ENCODE results near the gene TBCE. TPM values are rescaled to one million over a fixed set of nuclear protein-coding genes. Genes with fewer than 3 reads are reported as not detected.

TBCE gene
- total and polyA plus RNA-seq, 9 of the 15 experiments (the other 6 are each of a cell fraction or from before 2014, with no cell fraction given), result 52.6 to 92.1 (median 82.1) TPM

DNA sequence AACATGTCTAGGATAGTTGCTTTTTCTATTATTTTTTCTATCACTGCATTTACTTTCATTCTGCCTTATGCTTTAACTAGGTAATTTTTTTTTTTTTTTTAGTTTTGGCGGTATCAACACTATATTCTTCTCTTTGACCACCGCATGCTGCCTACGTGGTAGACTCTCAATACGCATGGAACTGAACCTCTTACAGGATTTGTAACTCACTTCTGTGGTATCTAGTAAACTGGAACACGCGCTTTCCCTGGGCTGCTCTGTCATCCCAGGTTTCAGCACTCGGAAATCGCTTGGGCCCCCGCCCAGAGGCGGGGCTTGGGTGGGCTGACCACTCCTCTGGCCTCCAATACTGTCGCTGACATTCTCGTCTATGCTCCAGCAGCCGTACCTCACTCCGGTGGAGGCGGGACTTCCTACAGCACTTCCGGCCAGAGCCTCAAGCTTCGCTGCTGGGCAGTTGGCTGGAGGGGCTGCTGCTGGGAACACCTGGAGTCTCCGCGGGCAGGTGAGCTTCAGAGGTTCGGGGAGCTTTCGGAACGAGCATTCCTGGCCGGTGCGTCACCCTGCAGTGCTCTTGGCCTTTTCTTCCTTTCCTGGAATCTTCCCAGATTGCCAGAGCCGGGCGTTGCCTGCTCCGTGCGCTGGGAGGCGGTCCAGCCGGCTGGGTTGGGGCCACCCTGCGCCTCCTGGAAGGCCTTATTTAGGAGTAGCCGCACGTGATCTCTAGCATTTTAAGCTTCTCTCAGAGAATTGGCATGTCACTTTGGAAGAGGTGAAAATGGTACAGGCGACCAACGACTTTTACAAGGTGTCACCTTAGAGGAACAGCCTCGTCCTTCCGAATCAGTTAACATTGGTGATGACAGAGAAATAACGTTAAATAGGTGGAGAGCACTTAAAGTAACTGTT is at the start of gene TBCE (continued):
- TF ChIP-seq SMARCC2 (IDR thresholded peaks at IDR 0.05; ENCODE audit: low read depth) (no peak; the same call in 1 of the 2 replicates), JUN (IDR thresholded peaks at IDR 0.05; ENCODE audit: borderline replicate concordance, low read depth, low read length) (peak; percentile 39; the same call in 1 of the 2 replicates), JUN (CRISPR knock-in tag; IDR thresholded peaks at IDR 0.05; ENCODE audit: borderline replicate concordance) (no peak), STAT5A (IDR thresholded peaks at IDR 0.05; ENCODE audit: borderline replicate concordance, low read length) (no peak; the same call in 1 of the 2 replicates), XRCC3 (IDR thresholded peaks at IDR 0.05) (no peak), ELF4 (CRISPR knock-in tag; IDR thresholded peaks at IDR 0.05) (peak; percentile 78; the same call in 1 of the 2 replicates), MYC (IDR thresholded peaks at IDR 0.05; ENCODE audit: low read depth, low read length) (peak; percentile 93), MYC (CRISPR knock-in tag; IDR thresholded peaks at IDR 0.05; ENCODE audit: borderline replicate concordance, low read depth) (no peak), MAFF (IDR thresholded peaks at IDR 0.05; ENCODE audit: low read length) (no peak), ASH1L (IDR thresholded peaks at IDR 0.05; ENCODE audit: borderline replicate concordance, low read depth, partially characterized antibody) (peak; percentile 48), RBM39 (optimal IDR thresholded peaks at IDR 0.05; ENCODE audit: low read depth, low read length) (no peak), ZC3H4 (CRISPR knock-in tag; IDR thresholded peaks at IDR 0.05; ENCODE audit: borderline replicate concordance) (no peak), GATAD2B (IDR thresholded peaks at IDR 0.05; ENCODE audit: borderline replicate concordance) (no peak), EHMT2 (IDR thresholded peaks at IDR 0.05) (no peak), EP300 (IDR thresholded peaks at IDR 0.05; ENCODE audit: low read length) (peak; percentile 36), ZKSCAN8 (CRISPR knock-in tag; IDR thresholded peaks at IDR 0.05) (no peak)
- TF ChIP-seq, protein P1, sequence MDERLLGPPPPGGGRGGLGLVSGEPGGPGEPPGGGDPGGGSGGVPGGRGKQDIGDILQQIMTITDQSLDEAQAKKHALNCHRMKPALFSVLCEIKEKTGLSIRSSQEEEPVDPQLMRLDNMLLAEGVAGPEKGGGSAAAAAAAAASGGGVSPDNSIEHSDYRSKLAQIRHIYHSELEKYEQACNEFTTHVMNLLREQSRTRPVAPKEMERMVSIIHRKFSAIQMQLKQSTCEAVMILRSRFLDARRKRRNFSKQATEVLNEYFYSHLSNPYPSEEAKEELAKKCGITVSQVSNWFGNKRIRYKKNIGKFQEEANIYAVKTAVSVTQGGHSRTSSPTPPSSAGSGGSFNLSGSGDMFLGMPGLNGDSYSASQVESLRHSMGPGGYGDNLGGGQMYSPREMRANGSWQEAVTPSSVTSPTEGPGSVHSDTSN (CRISPR knock-in tag; IDR thresholded peaks at IDR 0.05; ENCODE audit: low read depth), result no peak
- TF ChIP-seq, protein P1 (tag; conservative IDR thresholded peaks at IDR 0.05; ENCODE audit: low read depth), result peak; percentile 77
- TF ChIP-seq, protein P2, sequence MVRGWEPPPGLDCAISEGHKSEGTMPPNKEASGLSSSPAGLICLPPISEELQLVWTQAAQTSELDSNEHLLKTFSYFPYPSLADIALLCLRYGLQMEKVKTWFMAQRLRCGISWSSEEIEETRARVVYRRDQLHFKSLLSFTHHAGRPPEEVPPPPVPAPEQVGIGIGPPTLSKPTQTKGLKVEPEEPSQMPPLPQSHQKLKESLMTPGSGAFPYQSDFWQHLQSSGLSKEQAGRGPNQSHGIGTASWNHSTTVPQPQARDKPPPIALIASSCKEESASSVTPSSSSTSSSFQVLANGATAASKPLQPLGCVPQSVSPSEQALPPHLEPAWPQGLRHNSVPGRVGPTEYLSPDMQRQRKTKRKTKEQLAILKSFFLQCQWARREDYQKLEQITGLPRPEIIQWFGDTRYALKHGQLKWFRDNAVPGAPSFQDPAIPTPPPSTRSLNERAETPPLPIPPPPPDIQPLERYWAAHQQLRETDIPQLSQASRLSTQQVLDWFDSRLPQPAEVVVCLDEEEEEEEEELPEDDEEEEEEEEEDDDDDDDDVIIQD (CRISPR knock-in tag; IDR thresholded peaks at IDR 0.05), result no peak
- TF ChIP-seq, protein P3, sequence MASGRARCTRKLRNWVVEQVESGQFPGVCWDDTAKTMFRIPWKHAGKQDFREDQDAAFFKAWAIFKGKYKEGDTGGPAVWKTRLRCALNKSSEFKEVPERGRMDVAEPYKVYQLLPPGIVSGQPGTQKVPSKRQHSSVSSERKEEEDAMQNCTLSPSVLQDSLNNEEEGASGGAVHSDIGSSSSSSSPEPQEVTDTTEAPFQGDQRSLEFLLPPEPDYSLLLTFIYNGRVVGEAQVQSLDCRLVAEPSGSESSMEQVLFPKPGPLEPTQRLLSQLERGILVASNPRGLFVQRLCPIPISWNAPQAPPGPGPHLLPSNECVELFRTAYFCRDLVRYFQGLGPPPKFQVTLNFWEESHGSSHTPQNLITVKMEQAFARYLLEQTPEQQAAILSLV (tag; IDR thresholded peaks at IDR 0.05), result no peak
- TF ChIP-seq, protein P4, sequence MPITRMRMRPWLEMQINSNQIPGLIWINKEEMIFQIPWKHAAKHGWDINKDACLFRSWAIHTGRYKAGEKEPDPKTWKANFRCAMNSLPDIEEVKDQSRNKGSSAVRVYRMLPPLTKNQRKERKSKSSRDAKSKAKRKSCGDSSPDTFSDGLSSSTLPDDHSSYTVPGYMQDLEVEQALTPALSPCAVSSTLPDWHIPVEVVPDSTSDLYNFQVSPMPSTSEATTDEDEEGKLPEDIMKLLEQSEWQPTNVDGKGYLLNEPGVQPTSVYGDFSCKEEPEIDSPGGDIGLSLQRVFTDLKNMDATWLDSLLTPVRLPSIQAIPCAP (CRISPR knock-in tag; IDR thresholded peaks at IDR 0.05; ENCODE audit: borderline replicate concordance), result 0 out of 2 replicates have a peak, but pooled peaks have one; percentile 19
